ENCODE results near the gene SLC1A2.

- TF ChIP-seq EZH2 (IDR thresholded peaks at IDR 0.05; ENCODE audit: low read depth, unreplicated experiment), result no peak
- no peak for TF ChIP-seq CTCF (conservative IDR thresholded peaks at IDR 0.05; ENCODE audit: low read depth in 2 of 2)
- TF ChIP-seq POLR2AphosphoS5 (IDR thresholded peaks at IDR 0.05; ENCODE audit: low read depth), result no peak
These were observed 156.6 kb downstream of the SLC1A2 start for GRCh38 chr11:35262735-35263134.

Data from GM23338 (cell line).